Measurements from ENCODE around the gene TRIM51.
"Not testable (repeated sequence)": the region's sequence is repeated elsewhere in the genome, so short reads cannot be mapped to it uniquely, and the experiment has no call there.

DNA sequence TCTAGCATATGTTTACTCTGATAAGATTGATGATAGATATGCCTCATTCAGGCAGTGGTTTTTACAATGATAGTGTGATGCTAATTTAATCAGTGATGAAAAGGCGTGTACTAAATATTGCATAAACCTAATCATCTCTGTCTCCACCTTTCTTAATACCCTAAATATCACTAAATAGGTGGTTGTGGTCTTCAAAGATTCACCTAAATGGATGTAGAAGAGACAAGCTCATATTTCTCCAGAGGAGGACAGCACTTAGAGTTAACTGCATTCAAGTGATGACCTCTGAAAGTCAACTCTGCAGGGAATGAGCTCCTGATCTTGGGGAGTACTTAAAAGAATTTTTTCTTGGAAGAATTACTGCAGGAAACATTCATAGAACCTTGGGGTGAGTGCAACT, at the start of gene TRIM51:
- not testable (repeated sequence) for TF ChIP-seq MAX (IDR thresholded peaks at IDR 0.05); POLR2A (IDR thresholded peaks at IDR 0.05; ENCODE audit: borderline replicate concordance, extremely low read depth, insufficient read depth, insufficient read length); CTCF (IDR thresholded peaks at IDR 0.05 in 2 of 3, conservative IDR thresholded peaks at IDR 0.05 in 1 of 3; ENCODE audit: borderline replicate concordance in 1 of 3, insufficient read depth in 1 of 3, low read depth in 2 of 3, low read length in 2 of 3); ZBTB33 (IDR thresholded peaks at IDR 0.05; ENCODE audit: extremely low read depth, insufficient replicate concordance, low read length); SIN3A (IDR thresholded peaks at IDR 0.05; ENCODE audit: low read depth); SRF (IDR thresholded peaks at IDR 0.05; ENCODE audit: low read depth); EZH2phosphoT487 (IDR thresholded peaks at IDR 0.05; ENCODE audit: borderline replicate concordance); EZH2 (IDR thresholded peaks at IDR 0.05); SP1 (IDR thresholded peaks at IDR 0.05; ENCODE audit: low read depth); POLR2AphosphoS5 (IDR thresholded peaks at IDR 0.05; ENCODE audit: low read depth, low read length)

Measured in HCT116 (cell line).